GM19023 (cell line): Measurements from ENCODE around the gene EEFSEC.

ENCODE experiments used
- ATAC-seq: cut with Tn5 transposase; IDR thresholded peaks from one replicate; pipeline ENCODE4 v1.9.1; 2021; ENCODE audit warnings: mild to moderate bottlenecking, moderate library complexity; ENCODE audit not compliant: unreplicated experiment

The EEFSEC gene

DNA sequence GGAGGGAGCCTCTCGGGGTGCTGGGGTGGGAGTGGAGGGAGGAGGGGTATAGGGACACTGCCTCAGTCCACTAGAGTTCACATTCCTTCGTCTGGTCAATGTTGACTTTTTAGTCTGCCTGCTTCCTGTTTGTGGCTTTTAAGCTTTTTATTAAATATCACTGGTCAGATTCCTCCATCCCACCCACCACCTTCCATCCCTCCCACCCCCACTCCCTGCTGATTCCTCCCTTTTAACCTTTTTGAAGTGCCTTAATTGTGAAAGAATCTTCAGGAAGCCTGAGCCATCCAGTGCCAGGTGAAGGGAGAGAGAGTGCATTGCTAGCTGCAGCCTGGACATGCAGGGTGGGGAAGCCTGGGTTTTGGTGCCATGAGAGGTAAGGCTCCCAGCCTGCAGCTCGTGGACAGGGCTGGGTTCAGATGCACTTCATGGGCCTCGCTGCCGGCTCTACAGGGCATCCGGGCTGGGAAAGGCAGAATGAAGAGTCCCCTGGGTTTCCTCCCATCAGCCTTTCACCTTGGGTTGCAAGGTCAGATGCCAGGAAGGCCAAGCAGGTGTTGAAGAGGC lies 207.5 kb downstream of the EEFSEC start:
- no peak for ATAC-seq

DNA sequence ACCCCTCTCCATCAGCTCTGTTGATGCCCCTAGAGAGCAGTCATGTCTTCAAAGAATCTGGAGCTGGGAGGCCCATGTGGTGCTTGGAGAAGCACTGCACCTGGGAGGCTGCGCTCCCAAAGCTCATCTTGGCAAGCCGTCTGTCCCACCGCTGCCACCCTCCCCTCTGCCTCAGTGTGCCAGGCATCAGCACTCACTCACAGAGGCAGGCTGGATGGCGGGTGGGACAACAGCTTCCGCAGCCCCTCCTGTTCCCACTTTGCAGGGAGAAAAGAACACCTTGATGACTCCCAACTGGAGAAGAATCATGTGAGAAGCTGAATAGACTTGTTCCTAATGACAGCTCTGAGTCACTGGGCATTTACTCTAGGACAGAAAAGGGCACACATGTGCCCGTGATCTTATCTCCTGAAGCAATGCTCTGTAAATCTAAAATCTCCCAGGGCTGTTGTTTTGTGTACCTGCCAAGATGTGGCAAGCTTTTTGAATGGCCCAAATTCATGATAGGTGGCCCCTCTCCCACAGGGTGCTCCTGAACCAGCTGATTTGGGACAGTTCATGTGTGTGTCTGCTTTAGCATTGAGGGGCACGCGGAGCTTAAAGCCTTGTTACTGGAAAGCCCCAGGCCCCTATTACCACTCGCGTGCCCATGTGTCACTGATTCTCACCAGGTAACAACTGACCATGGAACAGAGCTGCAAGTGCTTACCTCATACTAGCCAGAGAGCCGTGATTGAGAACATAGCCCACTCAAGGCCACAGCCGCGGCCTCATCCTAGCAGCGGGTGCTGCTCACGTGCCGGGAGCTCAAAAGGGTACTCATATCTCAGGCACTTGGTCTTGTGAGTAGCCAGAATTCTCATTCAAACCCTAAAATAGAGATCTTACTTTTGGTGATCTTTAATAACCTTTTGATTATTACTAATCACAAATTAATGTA lies 209.0 kb downstream of the EEFSEC start:
- no peak for ATAC-seq

DNA sequence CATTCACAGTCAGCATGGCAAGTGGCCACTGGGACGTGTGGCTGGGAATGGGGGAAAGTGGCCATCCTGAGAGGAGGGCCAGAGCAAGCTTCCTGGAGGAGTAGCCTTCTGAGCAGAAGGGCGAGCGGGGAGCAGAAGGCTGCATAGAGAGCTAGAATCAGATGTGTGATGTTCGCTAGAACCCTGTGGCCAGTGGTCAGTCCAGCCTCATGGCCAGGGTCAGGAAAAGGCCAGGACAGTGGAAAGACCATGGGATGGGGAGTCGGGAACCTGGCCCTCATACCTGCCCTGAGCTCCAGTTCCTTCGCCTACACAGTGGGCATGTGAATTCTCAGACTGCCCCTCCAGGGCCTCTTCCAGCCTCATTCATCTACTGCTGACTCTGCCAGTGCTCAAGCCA lies 211.0 kb downstream of the EEFSEC start:
- ATAC-seq: no peak

DNA sequence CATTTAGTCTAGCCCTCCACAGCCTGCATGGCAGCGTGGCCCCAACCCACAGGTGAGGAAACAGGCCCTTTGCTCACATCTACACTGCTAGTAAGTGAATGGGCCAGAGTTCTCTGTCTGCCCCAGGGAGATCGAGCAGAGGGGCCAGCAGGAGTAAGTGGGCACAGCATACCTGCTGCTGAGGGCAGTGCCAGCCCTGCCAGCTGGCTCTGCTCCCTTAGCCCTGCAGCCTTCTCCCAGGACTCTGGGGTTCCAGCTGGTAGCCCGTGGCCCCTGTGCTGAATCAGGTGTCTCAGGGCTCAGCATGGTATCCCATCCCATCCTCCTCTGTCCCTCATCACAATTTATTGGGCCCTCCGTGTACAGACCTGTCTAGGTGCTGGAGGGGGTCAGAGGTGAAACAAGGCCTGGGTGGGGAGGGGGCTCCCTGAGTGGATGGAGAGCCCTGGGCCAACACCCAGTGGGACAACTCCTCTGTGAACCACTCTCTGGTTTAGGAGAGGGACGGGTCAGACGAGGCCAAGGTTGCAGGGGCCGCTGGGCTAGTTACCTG lies 211.6 kb downstream of the EEFSEC start:
- ATAC-seq: no peak

DNA sequence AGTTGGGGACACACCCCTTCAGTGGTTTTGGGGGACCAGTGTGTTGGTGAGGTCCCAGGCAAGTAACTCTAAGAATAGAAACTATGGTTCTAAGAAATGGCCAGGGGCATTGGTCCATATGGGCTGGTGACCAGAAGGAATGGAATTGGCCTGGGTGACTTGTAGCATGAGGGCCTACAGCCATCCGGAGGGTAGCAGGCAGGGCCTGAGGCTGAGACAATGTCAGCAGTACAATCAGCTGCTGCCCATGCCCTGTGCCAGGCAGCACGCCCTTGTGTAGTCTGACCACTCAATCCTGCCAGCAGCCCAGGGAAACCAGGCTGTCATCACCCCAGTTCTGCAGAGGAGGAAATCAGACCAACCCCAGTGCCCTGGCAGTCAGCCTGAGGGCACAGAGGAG lies 212.9 kb downstream of the EEFSEC start:
- no peak for ATAC-seq

DNA sequence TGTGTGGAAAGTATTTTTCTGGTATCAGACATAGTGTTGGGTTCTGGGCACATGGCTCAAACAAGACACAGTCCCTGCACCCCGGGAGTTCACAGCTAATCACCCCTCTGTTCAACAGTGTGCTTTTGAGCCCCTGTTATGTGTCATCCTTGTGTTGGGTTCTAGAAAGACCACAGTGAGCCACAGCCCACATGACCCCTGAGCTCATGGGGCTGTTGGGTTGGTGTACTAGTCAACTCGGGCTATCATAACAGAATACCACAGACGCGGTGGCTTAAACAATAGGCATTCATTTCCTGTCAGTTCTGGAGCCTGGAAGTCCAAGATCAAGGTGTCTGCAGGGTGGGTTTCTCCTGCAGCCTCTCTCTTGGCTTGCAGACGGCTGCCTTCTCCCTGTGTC lies 213.4 kb downstream of the EEFSEC start:
- ATAC-seq: no peak

DNA sequence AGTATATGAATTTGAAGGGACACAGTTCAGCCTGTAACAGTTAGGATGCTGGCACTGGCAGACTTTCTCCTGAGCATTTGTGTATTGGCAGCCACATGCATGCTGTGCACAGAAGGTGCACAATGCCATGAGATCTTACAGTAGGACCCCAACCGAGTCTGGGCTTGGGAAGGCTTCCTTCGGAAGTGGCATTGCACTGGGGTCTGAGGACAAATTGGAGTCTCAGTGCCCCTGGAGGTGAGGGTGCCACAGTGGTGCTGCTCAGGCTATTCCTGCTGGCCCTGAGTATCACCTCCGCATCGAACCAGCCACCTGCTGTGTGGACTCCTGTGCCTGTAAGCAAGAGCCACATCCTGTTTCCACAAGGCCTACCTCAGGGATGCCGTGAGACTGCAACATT lies 213.9 kb downstream of the EEFSEC start:
- no peak for ATAC-seq

DNA sequence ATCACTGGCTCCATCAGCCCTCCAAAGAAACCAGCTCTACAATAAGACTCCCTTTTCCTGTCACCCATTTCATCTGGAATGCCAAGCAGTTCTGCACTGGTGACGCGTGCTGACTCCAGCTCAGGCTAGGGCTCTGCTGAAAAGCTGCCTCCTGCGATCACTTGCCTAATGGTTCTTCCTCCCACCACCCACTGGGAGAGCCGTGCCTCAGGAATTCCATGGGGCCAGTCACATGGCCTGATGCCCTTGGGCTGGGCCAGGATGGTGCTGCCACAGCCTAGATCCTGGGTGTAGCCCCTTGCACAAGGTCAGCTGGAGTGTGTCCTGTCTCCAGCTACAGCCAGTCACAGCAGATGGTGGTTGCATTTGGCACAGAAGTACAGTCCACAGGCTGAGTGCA lies 214.5 kb downstream of the EEFSEC start:
- no peak for ATAC-seq

DNA sequence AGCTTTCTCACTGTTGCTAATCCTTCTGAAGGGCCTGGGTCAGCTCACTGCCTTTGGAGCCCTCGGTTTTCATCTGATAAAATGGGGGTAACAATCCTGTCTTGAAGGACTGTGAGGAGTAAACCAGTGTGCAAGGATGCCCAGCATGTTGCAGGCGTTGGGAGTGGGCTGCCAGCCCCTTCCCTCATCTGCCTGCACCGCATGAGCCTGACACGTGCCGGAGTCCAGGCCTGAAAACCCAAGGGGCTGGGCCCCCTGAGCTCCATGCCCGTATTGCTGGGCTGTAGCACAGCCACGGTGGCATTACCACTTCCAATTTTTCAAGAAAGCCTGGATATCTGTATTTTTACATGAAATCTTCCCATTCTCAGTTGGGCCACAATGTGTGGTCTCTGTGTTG lies 215.3 kb downstream of the EEFSEC start:
- no peak for ATAC-seq

DNA sequence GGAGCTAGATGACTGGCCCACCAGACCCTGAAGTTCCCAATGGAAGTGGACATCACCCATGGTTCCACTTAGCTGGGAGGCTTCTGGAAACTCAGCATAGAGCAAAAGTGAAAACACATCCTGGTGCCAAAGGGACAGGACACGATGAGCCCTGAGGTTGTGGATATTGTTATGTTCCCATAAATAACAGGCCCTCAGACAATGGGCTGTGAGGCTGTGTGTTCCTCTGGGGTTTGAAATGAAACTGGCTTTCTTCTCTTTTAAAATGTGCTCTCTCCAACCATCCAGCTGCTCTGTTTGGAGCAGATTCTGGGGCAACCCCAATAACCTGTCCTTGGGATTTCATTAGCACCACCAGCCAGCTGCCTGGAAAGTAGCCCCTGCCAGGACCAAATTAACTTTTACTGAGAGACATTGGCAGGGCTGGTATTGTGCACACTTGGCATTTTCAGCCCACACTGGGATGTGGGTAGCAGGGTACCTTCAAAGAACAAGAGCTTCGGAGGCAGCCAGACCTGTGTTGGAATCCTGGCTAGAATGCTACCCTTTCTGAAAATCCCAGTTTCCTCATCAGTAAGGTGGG lies 215.9 kb downstream of the EEFSEC start:
- ATAC-seq: no peak

DNA sequence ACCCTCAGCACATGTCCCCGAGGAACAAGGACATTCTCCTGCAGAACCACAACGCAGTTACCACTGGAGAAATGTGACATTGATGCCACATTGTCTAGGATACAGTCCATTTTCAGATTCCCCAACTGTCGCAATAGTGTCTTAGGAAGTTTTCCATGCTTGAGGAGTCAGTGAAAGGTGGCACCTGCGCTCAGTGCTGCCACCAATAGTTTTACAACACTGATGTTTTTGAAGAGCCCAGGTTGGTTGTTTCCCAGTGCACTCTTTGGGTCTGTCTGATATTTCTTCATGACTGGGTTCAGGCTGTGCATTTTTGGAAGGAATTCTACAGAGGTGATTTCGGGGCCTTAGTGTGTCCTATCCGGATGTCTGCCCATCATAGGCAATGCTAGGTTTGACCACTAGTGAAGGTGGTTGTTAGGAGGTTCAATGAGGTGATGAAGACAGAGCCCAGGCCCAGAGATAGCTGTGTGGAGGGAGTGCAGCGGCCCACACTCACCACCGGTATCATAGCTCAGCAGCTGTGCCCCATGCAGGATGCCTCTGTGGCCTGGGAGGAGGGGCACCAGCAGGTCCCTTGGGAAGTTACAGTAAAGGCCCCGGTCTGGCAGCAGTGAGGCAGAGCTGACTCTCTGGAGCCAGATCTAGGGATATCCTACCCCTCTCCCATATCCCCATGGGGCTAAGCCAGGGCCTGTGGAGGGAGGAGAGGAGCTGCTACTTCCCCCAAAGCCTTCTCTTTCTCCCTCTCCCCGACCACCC lies 216.8 kb downstream of the EEFSEC start:
- no peak for ATAC-seq

DNA sequence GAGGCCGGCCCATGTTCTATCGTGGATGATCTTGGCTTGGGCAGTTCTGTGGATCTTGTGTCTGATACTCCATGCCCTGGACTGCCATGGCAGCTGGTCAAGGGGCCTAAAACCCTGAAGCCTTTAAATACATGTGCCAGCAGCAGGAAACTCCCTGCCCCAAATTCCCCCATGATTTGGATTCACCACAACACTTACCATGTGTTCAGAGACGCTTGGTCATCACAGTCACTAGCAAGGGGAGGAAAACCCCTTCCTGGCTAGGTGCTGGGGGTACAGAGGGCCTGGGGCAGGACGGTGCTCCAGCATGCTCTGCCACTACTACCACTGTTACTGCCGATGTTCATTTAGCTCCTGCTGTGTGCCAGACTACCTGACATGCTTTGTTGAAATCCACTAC lies 219.0 kb downstream of the EEFSEC start:
- ATAC-seq: peak; percentile 62

DNA sequence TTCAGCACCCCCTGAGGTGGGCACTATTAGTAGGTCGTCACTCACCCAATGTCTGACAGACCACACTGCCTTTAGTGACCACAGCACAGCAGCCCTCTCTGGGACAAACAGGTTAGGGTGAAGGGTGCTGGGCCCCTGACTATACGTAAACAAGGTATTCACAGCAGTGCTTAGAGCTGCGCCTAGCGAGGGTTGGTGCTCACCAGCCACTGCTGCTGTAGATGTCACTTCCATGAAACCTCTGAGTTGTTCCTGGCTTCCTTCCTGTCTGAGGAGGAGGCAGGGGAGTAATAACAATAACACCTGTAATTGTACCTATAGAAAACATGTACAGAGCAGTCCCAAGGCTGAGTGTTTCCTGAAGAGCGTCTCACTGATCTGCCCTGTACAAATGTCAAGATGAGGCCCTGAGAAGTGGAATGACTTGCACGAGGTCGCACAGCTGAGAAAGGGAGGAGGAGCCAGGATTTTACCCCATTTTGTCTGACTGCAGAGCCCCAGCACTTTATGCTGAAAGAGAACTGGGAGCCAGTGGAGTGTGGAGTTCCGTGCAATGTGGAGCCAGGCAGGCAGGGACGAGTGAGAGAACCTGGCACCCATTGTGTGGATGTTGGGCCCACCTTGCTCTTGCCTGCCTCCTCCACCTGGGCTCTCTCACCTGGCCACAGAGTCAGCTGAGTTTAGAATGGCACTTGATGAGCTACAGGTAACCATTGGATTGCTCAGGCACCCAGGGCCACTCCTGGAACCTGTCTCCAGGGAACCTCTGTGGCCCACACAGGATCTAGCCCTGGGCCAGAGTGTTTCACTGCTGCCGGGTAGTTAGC lies 219.6 kb downstream of the EEFSEC start:
- no peak for ATAC-seq

DNA sequence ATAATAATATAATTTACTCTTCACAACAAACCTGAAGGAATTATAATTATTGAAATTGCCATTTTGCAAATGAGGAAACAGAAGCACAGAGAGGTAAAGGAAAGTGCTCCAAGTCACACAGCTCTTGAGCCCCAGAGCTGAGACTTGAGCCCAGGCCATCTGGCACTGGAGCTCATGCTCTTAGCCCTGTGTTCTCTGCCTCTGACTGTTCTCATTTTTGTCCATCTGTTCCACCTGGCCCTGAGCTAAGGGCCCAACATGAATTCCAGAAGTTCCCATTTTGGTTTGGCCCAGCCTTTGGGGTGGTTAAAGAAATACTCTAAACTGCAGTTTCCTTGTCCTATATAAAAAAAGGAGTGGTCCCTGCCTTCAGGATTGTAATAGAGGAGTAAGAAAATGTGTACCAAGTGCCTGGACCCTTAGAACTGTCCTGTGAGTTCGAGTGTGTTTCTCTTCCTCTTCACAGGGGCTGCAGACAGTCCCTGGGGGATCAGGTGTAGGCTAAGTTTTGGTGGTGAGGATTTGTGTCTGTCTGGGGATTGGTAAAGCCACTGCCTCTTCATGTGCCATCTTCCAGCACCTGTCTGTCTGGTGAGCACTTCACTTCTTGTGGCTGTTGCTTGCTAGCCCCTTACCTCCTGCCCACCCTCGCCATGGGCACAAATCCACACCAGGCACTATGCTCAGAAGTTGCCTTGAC lies 221.6 kb downstream of the EEFSEC start:
- ATAC-seq: no peak

DNA sequence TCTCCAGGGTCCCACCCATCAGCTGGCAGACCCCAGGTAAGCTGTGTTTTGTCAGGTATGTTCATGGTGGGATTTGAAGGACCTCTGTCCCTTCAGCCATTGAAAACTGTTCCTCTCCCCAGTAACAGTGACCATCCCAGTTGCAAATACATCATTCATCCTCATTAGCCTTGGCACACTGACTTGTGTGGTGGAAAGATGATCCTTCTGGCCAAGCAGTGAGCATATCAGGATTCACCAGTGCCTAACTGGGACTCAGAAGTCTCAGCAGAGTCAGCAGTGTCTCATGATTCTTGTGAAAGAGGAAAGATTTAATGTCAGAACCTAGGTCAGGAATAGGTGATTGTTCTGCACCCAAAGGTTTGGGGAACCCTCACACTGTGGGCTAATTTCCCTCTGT lies 223.2 kb downstream of the EEFSEC start:
- ATAC-seq: no peak

DNA sequence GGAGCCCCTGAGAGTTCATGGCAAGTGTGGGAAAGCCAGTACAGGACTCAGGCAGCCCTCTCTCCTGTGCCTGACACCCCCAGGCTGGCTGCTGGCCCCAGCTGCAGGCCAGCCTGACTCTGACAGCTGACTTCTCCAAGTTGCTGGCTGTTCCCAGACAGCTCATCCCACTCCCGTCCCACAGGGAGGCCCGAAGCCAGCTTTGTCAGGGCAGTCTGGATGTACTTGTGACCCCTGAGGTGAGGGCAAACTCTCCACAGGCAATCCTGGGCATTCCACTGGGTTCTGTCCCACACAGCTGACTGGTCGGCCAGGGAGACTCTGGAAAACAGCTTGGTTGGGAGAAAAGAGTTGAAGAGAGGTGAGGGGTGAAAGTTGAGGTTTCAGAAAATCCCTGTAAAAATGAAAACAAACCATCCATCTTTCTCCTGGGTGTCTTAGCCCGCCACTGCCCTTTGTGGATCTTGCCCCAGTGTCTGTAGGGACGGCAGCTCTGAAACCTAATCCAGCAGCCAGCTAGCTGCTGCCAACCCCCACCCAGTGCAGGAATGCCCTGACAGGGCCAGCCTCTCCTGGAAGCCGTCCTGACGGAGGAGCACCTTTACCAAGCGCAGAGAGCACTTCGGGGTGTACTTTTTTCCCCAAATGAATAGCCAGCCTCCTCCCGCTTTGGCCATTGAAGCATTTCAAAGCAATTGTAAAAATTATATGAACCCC lies 225.5 kb downstream of the EEFSEC start:
- no peak for ATAC-seq

DNA sequence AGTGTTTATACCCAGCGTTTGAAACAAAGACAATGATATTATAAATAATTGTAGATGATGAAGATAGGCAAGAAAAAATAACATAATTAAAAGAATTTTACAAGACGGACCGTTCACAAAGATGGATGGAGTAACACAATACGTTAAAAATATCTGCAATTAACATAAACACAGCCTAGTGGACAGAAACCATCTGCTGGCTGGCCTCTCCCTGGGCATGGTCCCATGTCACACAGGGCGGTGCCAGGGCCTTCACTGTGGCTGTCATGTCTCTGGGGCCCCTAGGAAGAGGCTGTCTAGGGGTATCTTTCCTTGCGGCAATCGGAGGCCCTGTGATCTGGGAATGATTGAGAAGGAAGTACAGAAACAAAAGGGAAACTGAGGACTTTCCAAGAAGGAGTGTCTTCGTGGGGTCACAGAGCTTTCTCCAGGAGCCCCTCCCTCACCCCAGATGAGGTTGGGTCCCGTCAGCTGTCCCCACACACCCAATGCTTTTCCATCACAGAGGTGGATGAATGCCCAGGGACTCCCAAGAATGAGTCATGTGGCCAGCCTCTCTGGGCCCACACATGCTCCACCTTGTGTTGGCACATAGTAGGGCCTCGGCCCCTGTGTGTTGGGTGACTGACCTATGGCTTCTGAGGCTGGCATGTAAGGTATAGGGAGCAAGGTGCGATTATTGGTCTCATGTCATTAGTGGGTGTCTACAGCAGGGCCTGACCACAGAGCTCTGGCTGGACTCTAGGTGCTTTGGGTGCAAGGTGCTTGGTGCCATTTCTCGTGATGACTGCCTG lies 226.3 kb downstream of the EEFSEC start:
- no peak for ATAC-seq

DNA sequence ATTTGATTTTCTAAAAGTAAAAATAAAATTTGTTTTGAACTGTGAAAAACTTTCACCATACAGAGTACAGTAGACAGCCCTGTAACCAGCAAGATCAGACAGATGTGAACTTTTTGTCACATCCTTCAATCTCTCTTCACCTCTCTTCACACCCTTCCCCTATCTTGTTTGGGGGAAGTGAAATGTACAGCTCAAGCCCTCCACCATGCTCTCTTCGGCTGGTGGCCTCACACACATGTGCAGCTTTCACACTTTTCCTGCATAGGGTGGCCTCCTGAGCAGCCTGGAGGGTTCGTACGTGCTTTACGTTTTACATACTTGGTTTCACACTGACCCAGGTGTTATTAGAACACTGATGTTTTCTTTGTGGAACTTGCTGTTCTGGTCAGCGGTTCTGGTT lies 227.0 kb downstream of the EEFSEC start:
- ATAC-seq: no peak
